AG20443 (cell line): ENCODE results near the gene KISS1.

Experiments
- DNase-seq: peaks from one replicate; pipeline ENCODE4 v3.0.0; 2012; ENCODE audit warnings: low spot score, mixed read lengths

KISS1 gene

DNA sequence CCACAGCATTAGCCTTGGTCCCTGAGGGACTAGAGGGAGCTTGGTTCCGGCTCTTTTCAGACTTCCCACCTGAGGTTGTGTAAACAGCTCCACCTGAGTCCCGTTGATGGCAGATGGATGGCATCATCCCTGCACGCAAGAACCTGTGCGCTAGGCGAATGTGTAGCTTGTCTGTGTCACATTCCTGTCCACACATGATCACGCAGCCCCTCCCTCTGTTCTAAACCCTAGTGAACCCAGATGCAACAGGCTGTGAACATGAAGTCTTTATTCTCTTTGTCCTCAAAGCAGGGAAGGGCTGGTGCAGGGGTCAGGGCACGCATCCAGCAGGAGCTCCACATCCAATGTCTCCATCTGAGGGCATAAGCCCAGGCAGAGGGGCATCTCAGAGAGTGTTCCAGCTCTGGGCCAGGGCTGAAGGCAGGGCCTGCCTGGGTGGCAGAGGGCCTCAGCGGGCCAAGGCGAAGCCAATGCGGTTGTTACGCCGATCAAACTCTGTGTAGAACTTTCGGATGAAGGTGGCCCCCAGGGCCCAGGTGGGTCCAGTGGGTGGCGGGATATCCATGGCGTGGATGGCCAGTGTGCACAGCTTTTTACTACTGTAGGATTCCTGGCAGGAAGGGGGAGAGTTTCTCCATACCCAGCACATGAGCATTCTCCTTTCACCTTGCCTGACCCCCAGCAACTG, 41.6 kb downstream of the KISS1 start:
- DNase-seq, result no peak

DNA sequence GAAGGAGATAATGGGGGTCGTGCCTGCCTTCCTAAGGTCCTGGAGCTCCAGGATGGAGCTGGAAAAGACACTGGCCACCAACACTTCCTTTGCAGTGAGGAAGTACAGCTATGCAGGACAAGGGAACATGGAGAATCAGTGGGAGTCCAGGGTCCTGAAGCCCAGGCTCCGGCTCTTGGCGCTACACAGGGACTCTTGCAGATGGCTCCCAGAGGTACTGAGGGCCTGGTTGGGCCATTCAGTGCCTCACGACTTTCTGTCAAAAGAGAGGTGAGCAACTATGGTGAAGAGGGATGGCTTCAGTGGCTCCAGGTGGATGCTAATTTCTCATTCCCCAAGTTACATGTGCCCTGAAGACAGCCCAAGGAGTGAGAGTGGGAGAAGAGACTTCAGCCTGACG, 42.6 kb downstream of the KISS1 start:
- no peak for DNase-seq

DNA sequence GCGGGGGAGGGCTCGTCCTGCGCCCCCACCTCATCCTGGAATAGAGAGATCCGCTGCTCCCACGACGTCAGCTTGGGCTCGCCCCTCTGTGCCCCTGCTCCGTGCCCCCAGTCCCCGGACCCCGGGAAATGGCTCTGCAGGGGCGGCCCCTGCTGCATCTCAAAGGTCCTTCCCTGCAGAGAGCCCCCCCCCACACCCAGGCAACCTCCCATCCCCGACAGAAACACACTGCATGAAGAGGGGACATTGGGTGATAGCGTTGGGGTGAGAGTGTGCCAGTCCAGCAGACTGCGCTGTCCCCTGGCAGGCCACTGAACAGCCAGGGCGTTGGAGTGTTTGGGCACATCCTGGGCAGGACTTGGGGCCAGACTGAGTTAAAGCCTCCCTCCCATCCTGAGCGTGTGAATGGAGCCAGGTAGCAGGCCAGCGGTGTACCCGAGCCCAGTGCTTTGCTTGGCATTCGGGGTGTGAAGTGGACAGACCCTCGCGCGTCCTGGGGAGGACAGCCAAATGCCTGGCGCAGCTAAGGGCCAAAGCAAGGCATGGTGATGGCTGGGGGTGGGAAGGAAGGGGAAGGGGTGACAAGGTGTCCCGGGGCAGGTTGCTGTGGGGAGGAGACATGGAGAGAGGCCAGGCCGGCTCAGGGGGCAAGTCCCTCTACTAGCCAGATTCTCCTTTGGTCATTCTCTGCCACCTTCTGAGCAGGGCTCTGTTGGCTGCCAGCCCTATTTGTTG, 43.8 kb downstream of the KISS1 start:
- no peak for DNase-seq

DNA sequence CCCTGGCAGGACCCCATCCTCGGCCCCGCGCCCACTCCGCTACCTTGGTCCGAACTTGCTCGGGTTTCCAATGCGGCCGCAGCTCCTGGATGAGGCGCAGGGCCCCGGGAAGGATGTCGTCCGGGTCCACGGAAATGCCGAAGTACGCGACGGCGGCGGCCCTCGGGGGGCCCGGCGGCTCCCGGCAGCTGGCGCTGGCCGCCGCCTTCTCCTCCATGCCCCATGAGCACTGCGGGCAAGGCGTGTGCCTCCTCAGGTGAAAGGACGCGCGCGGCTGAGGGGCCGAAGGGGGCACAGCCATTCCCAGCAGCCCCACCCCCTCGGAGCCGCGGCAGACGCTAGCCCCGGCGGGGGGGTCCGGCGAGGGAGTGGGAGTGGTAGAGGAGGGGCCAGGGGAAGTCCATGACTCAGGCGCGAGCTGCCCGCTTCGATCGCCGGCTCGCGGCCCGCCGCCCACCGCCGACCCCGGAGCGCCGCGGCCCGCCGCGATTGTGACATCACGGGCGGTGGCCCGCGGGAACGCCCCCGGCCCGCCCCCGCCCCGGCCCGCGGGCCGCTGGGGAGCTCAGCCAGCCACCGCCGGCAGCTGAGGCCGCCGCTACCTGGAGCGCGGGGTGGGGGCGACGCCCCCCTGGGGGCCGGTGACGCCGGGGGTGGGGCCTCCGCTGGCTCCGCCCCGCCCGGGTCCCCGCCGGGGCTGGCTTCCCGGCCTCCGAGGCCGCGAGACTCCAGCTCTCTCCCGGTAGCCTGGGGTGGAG, 44.6 kb downstream of the KISS1 start, which contains the start of gene ETNK2:
Gene ETNK2 (minus strand): TSS at position 493 of the 758 bp plus-strand sequence. CDS start 192 bp downstream, at position 301.
- DNase-seq, result peak; percentile 87

DNA sequence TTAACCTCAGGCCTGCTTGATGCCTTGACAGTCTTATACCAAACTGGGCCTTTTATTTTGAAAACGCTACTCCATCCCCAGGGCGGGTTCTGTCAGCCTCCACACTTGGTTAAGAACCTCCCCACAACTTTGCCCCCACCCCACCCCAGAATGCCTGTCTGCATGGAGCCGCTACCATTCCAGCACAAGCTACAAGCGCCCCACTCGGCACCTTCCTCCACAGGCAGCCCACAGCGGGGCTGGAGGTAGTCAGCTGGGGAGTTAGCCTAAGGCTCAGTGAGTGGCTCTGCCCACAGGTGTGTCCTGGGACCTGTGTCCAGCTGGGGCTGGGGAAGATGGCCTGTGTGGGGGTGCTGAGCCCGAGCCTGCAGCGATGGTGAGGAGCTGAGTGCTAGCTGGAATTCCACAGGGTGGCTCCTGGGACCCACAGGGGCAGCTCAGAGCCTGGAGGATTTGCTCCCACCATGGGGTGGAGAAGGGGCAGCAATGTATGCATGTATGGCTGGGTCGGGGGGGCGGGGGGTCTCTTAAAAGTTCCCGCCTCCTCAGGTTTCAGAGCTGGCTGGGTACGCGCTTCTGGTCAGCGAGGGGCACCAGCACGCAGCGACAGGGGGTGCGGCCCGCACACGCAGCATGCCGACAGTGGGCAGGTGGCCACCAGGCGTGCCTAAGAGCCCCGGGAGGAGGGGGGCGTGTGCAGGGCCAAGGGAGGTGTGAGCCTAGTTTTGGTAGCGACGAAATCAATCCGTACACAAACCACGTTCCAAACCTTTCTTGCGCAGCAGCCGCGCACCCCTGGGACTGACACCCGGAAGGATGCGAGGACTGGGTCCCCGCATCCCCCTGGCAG, 45.4 kb downstream of the KISS1 start:
- peak; percentile 49 for DNase-seq

DNA sequence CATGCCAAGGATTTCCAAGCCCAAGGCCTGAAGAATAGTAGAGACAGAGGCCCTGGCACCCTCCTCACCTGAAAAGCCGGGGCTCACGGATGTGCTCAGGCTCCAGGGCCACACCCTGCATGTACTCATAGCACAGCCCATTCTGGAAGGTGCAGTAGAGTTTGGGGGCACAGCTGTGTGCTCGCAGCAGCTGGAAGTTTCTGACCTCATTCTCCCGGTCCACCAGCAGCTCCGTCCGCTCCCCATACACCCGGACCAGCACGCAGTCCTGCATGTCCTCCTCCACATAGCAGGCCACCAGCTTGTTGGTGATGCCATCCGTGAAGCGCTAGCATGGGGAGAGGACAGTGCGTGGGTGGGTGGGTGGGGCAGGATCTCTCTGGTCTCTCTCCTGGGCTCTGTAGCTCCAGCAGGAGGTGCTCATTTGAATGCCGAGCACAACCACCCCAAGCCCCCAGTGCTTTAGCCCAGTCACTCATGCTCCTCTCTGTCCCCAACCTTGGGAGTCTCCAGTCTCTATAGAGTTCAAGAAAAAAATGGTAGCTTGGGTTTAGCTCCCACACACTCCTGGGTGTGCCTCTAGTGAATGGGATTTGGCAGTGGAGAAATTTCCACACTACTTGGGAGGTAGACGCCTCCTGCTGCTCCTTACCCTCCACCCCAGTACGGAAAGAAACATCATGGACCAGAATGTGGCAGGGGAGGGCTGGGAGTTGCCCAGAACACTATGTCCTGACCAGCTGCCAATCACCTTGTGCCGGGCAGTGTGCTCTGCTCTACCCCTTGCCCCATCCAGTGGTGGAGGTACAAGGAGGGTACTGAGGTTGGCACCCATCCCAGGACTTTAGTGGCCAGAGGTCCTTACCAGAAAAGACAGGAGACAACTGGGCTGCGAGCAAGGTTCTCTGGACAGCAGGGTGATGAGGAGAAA, 46.4 kb downstream of the KISS1 start:
- DNase-seq, result no peak

DNA sequence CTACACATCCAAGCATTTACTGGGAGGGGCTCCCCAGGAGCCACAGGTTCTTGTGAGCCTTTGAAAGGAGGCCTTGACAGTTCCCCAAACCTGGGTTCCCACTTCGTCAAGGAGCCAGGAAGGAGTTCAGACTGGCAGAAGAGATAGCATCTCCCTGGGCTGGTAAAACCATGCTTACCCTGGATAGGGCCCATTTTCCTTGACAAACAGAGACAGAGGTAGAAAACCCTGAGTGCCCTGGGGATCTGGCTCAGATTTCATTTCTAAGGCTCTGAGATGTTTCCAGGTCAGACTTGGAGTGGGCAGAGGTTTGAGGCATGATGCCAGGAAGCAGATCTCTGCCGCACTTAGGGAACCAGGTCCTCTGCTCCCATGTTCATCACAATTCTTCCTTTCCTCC, 47.2 kb downstream of the KISS1 start:
- no peak for DNase-seq

DNA sequence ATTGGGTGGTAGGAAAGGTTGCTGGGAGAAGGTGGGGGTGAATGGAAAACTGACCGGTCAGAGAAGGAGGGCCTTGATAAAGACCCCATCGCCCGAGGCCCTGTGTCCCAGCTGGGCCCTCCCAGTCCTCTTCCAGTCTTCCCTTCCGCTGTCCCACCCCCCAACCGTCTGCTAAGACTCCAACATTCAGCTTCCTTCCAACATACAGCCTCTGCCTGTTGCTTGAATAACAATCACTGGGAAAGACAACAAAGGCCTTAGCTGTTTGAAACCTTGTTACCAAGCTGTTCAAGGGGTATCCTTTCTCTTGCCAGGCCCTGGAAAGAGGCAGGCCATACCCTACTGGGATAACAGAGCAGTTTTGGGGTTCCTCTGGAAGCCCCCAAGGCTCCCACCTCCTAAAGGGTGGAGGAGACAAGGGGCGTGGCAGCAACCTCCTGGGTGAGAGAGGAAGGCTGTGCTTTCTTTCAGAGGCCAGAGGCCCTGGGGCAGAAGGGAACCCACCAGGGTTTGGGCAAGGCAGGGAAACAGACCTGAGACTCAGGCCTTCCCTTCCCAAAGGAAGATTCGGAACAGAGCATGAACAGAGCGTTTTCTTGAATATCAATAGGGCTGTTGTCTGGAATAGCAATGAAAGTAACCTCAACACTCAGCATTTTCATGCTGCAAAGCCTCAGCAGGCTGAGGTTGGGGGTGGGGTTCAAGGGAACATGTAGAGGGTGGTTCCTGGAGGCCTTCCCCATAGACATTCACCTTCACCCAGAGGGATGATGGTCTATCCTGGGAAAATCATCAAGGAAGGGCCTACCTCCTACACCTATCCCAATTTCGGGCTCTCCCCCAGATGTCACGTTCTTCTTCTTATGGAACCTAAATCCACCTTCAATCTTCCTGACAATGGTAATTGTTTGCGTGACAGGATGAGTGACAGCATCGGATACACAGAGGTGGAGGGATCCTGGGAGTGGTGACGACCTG, 48.6 kb downstream of the KISS1 start:
- DNase-seq, result no peak

DNA sequence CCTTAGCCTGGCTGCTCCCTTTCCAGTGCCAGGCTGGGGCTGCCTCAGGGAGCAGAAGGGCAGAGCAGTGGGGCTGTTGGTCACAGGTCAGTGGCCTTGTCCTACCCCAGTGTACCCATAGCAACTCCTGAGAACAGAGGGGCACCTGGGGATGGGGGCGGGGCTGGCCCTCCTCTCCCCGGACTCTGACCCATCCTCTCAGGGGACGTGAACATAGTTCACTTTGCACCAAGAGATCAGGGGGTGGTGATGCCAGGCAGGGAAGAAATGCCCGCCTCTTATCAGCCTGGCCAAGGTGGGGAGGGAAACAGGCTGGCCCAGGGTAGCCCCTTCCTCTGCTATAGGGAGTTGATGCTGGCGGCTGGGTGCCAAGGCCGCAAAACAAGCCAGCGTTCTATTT, 49.3 kb downstream of the KISS1 start:
- no peak for DNase-seq

DNA sequence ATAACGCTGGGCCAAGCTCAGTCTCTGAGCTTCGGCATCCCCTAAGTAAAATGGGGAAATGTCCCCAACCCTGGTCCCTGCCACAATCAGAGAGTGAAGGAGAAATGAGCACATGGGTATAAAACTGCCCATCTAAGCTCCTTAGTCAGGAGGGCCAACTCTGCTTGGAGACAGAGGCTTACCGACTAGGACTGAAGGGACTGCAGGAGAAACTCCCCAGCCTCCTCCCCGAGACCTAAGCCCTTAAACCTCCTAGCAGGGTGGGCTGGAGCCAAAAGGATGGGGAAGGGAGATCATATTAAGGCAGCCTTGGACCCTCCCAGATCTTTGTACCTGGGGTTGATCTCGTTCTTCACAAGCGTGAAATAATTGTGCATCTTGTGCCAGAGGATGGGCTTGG, 50.0 kb downstream of the KISS1 start:
- DNase-seq, result no peak

DNA sequence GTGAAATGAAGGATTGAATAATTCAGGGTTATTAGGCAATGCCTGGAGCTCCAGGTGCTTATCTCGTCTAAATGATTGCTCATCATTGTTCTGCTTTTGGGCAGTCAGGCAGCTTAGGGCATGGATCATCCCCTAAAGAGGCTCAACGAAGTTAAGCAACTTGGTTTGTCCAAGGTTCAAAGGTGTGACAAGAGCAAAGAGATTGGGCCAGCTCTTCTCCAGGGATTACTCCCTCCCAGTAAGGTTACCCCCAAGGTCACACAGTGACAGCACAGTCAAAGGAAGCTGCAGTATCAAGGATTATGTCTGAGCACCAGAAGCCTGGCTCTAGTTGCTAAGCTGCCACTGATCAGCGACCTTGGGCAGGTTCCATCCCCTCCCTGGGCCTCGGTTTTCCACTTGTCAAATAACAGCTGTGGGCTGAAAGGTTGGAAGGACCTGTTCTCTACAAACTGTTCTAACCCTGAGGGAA, 51.2 kb downstream of the KISS1 start:
- DNase-seq, result no peak

DNA sequence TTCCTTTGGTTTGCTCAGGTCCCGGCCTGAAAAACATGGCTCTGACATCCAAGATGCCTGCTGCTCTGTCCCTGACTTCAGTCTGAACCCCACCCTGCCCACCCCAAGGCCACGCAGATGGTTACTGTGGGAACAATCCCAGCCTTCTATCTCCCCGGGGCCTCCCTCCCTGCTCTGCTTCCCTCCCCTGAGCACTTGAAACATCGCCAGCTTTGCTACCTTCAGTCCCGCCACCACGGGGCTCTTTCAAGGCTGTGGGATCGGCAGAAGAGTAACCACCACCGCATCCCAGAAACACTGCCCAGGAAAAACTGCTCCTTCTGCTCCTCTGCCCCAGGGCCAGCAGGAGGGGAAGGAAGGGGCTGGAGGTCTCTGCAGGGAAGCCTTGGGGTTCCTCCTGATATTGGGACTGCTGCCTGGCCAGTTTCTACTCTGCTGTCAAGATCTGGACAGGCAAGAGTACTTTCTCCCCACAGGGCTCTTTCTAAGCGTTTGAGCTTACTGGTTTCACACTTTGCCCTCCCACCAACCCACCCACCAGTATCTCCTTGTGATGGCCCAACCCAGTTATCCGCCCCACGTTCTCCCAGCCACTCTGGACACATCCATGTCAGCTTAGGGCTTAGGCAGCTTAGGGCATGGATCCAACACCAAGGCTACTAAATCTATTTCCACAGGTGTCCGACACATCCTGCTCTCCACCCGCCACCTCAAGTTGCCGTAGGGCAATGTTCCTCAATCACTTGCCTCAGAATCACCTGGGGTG, 52.8 kb downstream of the KISS1 start:
- DNase-seq, result no peak

DNA sequence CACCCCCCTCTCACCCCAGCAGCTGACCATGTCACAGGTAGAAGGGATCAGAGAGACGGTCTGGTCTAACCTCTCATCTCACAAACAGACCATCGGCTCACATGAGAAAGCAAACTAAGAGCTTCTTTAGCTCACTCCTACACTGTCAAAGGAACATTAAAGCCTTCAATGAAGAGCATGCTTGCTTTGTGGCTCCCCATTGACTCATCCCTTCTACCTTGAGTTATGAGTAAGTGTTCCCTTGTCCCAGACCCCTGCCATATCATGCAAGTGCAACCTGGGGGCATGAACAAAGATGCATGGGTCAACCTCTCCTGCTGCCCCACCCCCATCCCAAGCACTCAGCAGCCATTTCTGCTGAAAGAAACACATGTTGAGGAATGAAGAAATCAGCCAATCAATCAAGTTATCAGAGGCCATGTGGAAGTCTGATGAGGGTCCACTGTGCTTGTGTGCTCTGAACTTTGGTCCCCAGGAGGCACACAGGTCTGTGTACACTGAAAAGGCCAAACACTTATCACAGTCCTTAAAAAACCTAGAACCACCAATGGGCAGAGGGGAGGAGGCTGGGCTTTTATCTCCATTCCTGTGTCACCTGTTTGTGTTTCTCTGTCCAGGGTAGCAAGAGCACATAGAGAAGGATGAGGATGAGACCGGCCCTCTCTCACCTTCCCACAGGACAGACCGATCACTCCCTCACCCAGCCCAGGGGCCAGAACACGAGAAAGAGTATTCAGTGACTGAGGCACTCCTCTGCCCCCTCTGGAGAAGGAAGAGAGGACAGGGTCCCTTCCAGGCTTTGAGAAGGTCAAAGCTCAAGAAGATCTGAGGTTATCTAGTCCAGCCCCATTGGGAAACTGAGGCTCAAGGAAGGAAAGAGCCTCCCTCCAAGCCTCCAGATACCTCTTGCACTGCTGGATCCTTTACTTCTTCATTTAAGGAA, 54.0 kb downstream of the KISS1 start:
- DNase-seq, result no peak

DNA sequence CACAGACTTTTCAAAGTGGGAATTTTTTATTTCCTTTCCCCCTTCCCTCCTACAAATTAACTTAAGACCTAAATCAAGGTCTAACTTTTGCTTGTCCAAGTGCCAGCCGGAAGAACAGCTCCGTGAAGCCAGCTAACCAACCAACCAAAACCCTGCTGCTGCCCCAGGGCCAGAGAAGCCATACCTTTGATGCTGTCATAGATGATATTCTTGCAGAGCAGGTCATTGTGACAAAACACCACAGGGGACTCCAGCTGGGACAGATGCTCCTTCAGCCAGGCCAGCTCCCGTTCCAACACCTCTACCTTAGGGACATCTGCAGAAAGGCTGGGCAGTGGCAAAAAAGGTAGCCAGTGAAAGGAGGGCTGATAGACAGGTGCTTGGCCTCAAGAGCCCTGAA, 55.2 kb downstream of the KISS1 start:
- no peak for DNase-seq
